Loucy (cell line): ENCODE results near the gene N4BP2L1.

Experiments
- H2AFZ ChIP-seq: fragments of 200-600 bp; sonication (generic); 2 replicates; pipeline ENCODE4 v1.6.0; 2016; ENCODE audit warnings: antibody characterized with exemption, mild to moderate bottlenecking, low read length, moderate library complexity
- H3F3A ChIP-seq: fragments of 200-600 bp; 2 replicates; pipeline ENCODE4 v1.6.0; 2016; ENCODE audit warnings: antibody characterized with exemption, low read depth, mild to moderate bottlenecking
- H3K27me3 ChIP-seq: fragments of 200-600 bp; sonication (generic); 2 replicates; pipeline ENCODE4 v1.6.1; 2014; ENCODE audit warnings: low read length, mild to moderate bottlenecking; ENCODE audit not compliant: insufficient read depth, poor library complexity, severe bottlenecking
- H3K36me3 ChIP-seq: fragments of 200-600 bp; sonication (generic); 2 replicates; pipeline ENCODE4 v1.6.1; 2016; ENCODE audit warnings: low read length; ENCODE audit not compliant: insufficient read depth
- H3K4me1 ChIP-seq: fragments of 200-600 bp; sonication (generic); 2 replicates; pipeline ENCODE4 v1.5.1; 2014; ENCODE audit warnings: low read length, mild to moderate bottlenecking; ENCODE audit not compliant: insufficient read depth, poor library complexity, severe bottlenecking
- H3K4me2 ChIP-seq: fragments of 200-600 bp; sonication (generic); 2 replicates; pipeline ENCODE4 v1.6.0; 2014; ENCODE audit warnings: antibody characterized with exemption, low read length, low read depth, mild to moderate bottlenecking; ENCODE audit not compliant: poor library complexity, severe bottlenecking
- H3K4me3 ChIP-seq: fragments of 200-600 bp; sonication (generic); 2 replicates; pipeline ENCODE4 v1.5.1; 2014; ENCODE audit warnings: low read length, mild to moderate bottlenecking, mixed read lengths; ENCODE audit not compliant: poor library complexity, severe bottlenecking
- H3K79me2 ChIP-seq: fragments of 200-600 bp; sonication (generic); 2 replicates; pipeline ENCODE4 v1.6.1; 2014; ENCODE audit warnings: low read length; ENCODE audit not compliant: insufficient read depth
- H3K9ac ChIP-seq: fragments of 200-600 bp; sonication (generic); 2 replicates; pipeline ENCODE4 v1.6.0; 2014; ENCODE audit warnings: mild to moderate bottlenecking, low read depth, low read length, moderate library complexity; ENCODE audit not compliant: poor library complexity, severe bottlenecking
- H3K9me2 ChIP-seq: fragments of 200-600 bp; sonication (generic); replicated peaks from 2 replicates; pipeline ENCODE4 v1.6.1; 2016; ENCODE audit warnings: low read depth, low read length, mixed read lengths
- H3K9me3 ChIP-seq: fragments of 200-600 bp; sonication (generic); 2 replicates; pipeline ENCODE4 v1.6.1; 2014; ENCODE audit warnings: mild to moderate bottlenecking, antibody characterized with exemption, low read length, low read depth; ENCODE audit not compliant: insufficient read depth
- H4K20me1 ChIP-seq: fragments of 200-600 bp; sonication (generic); 2 replicates; pipeline ENCODE4 v1.6.0; 2014; ENCODE audit warnings: antibody characterized with exemption, low read length, mild to moderate bottlenecking; ENCODE audit not compliant: insufficient read depth, poor library complexity, severe bottlenecking
- EZH2phosphoT487 ChIP-seq: fragments of 200-600 bp; IDR thresholded peaks from 2 replicates; pipeline ENCODE4 v1.6.1; 2018; ENCODE audit warnings: antibody characterized with exemption, mild to moderate bottlenecking, moderate library complexity, borderline replicate concordance
- TF ChIP-seq, protein P1 (sequence below): fragments of 200-600 bp; sonication (generic); conservative IDR thresholded peaks from 2 replicates; pipeline ENCODE4 v1.5.1; 2014; ENCODE audit warnings: mild to moderate bottlenecking, antibody characterized with exemption, low read length

N4BP2L1 gene

DNA sequence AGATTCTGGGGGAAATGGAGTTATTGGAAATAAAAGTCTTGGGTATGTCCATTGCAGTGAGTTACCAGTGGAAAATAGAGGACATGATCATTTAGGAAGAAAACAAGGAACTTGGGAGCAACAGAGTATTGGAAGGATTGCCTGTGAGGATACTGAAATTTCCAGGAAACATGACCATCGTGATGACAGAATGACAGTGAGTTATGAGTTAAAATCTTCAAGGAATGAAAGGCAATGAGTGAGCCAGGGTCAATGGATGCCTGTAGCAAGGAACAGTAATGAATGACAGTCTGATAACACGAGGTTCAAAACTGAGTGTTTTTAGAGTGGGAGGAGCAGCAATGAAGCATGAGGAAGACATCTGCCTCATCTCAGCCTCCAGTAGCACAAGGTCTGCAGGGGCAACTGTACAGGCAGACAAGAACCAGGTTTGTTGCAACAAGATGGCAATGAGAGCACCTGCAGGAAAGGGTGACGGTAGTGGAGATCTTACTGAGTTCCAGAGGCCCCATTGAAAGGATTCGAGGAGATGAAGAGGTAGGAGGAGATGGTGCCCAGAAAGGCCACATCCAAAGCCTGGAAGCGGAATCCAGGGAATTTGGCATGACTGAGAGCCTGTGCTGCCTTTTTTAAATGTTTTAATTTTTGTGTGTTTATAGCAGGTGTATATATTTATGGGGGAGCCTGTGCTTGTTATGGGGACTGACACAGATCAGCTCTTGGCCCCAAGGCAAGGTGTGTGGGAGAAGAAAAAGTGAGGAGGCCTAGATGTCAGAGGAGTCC, 43.9 kb downstream of the N4BP2L1 start:
- H3K9ac ChIP-seq: no peak overlapping the region
- no peaks in the 10 kb centered on the region for H3K9me3 ChIP-seq
- peaks cover 58% of the 10 kb centered on the region; the same call in 1 of the 2 replicates for H3K36me3 ChIP-seq
- no peaks in the 10 kb centered on the region for H4K20me1 ChIP-seq
- H3K4me2 ChIP-seq: no peak overlapping the region
- no peaks in the 10 kb centered on the region for H3K79me2 ChIP-seq
- no peaks in the 10 kb centered on the region for H3F3A ChIP-seq
- H3K4me1 ChIP-seq: peaks cover 2% of the 10 kb centered on the region
- no peak for TF ChIP-seq EZH2phosphoT487
- TF ChIP-seq, protein P1, sequence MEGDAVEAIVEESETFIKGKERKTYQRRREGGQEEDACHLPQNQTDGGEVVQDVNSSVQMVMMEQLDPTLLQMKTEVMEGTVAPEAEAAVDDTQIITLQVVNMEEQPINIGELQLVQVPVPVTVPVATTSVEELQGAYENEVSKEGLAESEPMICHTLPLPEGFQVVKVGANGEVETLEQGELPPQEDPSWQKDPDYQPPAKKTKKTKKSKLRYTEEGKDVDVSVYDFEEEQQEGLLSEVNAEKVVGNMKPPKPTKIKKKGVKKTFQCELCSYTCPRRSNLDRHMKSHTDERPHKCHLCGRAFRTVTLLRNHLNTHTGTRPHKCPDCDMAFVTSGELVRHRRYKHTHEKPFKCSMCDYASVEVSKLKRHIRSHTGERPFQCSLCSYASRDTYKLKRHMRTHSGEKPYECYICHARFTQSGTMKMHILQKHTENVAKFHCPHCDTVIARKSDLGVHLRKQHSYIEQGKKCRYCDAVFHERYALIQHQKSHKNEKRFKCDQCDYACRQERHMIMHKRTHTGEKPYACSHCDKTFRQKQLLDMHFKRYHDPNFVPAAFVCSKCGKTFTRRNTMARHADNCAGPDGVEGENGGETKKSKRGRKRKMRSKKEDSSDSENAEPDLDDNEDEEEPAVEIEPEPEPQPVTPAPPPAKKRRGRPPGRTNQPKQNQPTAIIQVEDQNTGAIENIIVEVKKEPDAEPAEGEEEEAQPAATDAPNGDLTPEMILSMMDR: no peak
- H3K4me3 ChIP-seq: no peak overlapping the region
- H3K27me3 ChIP-seq: no peaks in the 10 kb centered on the region
- no peaks in the 10 kb centered on the region for H3K9me2 ChIP-seq
- H2AFZ ChIP-seq: no peak overlapping the region

DNA sequence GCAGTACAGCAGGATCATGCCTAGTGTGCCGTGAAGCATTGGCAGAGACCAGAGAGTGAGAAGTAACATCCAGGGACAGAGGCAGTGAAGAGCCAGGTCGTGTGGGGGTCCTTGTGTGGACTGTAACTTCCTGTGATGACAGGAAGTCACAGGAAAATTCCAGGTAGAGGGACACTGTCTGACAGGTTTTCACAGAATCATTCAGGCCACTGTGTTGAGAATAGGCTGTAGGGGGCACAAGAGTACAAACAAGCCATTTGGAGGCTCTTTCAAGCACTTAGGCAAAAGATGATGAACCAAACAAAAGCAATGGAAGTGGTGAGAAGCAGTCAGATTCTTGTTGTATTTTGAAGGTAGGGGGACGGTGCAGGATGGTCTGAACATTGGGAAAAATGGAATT, 46.4 kb downstream of the N4BP2L1 start:
- H3K79me2 ChIP-seq: no peaks in the 10 kb centered on the region
- no peak overlapping the region for H3K4me2 ChIP-seq
- H3K9ac ChIP-seq: no peak overlapping the region
- H3K9me3 ChIP-seq: no peaks in the 10 kb centered on the region
- no peaks in the 10 kb centered on the region for H3K4me1 ChIP-seq
- no peaks in the 10 kb centered on the region for H3F3A ChIP-seq
- TF ChIP-seq, protein P1: peak; percentile 70
- no peak for TF ChIP-seq EZH2phosphoT487
- no peaks in the 10 kb centered on the region for H4K20me1 ChIP-seq
- no peaks in the 10 kb centered on the region for H3K9me2 ChIP-seq
- no peak overlapping the region for H2AFZ ChIP-seq
- H3K36me3 ChIP-seq: peaks cover 74% of the 10 kb centered on the region; the same call in 1 of the 2 replicates
- no peak overlapping the region for H3K4me3 ChIP-seq
- H3K27me3 ChIP-seq: no peaks in the 10 kb centered on the region

DNA sequence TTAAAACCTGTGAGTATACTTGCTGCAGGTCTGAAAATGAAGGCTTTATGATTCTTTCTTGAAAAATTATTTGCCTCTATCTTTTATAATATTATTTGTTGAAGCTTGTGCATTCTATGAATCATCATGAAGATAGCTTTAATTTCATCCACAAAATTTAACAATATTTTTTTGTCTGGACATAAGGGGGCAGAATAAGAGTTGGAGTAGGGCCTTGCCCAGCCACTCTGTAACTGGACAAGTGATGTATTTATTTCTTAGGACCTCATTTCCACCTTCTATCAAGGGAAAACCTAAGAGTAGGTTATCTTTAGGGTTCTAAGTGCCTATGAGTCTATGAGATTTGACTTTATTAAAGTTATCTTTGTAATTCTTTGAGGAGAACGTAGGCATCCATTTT, 49.9 kb downstream of the N4BP2L1 start:
- Histone ChIP-seq H3K9me3 (no peaks in the 10 kb centered on the region), H3K4me3 (no peak overlapping the region), H3K9ac (no peak overlapping the region), H3F3A (no peaks in the 10 kb centered on the region), H3K27me3 (no peaks in the 10 kb centered on the region), H2AFZ (no peak overlapping the region), H3K79me2 (no peaks in the 10 kb centered on the region), H3K36me3 (peaks cover 79% of the 10 kb centered on the region; the same call in 1 of the 2 replicates), H3K9me2 (no peaks in the 10 kb centered on the region), H3K4me2 (no peak overlapping the region), H3K4me1 (no peaks in the 10 kb centered on the region), H4K20me1 (no peaks in the 10 kb centered on the region)
- TF ChIP-seq, protein P1: no peak; the same call in 1 of the 2 replicates
- TF ChIP-seq EZH2phosphoT487: no peak
